Measurements from ENCODE around the gene MOGAT2.

MOGAT2 gene

DNA sequence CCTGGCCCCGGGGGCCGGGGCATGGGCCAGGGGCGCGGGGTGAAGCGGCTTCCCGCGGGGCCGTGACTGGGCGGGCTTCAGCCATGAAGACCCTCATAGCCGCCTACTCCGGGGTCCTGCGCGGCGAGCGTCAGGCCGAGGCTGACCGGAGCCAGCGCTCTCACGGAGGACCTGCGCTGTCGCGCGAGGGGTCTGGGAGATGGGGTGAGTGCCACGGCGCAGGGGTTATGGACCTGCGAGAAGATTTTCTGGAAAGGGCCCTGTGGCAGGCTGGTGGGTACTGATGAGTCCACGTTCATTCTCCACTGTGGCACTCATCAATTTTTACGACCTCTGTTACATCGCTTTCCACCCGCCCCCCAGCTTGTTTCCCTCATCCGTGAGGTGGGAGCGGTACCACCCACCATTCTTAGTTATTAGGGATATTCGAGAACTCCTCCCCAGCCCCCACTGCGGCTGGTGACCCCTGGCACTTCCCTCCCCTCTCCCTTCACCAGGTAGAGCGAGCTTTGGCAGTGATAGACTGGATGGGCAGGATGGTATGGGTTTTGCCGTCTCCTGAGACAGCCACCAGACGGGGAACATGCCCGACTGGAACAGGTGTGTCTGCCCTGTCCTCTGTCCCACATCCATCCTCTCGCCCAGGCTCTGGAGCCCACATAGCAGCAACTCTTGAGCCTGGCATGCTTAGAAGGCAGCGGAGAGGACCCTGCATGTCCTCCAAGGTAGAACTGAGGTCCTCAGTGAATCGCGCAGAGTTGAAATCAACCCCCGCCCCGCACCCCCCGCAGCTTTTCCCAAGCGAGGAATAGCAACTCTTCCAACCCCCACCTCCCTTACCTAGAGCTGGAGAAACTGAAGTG, 51.5 kb downstream of the MOGAT2 start:
- in situ Hi-C loops (cut with HindIII; ENCODE audit: low pct_unique_long_range_greater_than_20kb, low sequenced_read_pairs), result no loop called here
- peak; percentile 23 to 33 for DNase-seq (ENCODE audit: low read depth in 1 of 2, low spot score in 1 of 2)
- no peak for TF ChIP-seq JUND (IDR thresholded peaks at IDR 0.05; ENCODE audit: low read depth)

DNA sequence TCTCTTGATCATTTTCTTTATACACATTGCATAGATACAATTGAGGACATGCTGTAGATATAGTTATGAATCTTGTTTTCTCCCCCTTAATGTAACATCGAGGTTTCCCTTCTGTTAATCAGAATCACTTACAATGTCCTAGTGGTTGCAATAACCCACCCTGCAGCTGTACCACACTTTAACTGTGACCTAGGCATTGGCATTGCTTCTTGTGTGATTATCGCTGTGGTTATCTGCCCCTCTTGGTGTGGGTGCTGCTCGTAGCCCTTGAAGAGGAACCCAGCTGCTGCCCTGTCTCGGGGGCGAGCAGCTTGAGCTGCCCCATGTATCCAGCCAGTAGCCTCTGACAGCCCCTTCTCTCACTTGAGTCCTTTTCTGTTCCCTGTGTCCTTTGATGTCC, 52.5 kb downstream of the MOGAT2 start:
- in situ Hi-C loops (cut with HindIII; ENCODE audit: low pct_unique_long_range_greater_than_20kb, low sequenced_read_pairs), result no loop called here
- TF ChIP-seq JUND (IDR thresholded peaks at IDR 0.05; ENCODE audit: low read depth), result no peak
- no peak for DNase-seq (ENCODE audit: low read depth in 1 of 2, low spot score in 1 of 2)

DNA sequence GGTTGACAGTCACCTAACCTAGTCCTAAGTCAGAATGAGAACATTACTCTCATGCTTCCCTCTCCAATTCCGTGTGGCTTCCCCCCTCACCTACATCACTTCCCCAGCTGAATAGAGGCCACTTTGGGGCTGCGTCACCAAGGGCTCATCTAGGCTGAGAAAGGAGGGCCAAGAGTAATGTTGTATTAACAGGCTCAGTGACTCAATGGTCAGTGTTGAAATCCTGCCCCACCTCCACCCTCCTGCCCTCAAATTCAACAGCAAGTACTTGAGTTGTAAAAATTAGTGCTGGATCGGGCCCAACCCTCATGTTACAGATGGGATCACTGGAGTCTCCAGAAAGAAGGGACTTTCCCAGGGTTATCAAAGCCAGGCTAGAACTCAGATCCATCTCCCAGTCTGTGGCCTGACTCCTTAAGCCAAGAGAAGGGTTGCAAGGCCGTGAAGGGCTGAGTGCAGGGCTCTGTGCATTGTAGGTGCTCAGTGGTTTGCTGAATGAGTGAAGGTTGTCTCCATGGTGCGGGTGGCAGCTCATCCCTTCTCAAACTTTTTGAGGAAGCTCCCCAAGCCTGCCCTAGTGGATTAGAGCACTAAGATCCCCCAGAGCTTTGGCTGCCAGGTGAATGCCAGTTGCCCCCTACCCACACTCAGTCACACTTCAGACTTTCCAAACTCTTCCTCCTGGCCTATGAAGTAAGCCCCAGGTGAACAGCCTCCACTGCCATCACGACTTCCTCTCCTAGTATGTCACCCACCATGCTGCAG, 54.2 kb downstream of the MOGAT2 start:
- no peak for DNase-seq (ENCODE audit: low read depth in 1 of 2, low spot score in 1 of 2)
- TF ChIP-seq JUND (IDR thresholded peaks at IDR 0.05; ENCODE audit: low read depth), result no peak
- in situ Hi-C loops (cut with HindIII; ENCODE audit: low pct_unique_long_range_greater_than_20kb, low sequenced_read_pairs), result no loop called here

DNA sequence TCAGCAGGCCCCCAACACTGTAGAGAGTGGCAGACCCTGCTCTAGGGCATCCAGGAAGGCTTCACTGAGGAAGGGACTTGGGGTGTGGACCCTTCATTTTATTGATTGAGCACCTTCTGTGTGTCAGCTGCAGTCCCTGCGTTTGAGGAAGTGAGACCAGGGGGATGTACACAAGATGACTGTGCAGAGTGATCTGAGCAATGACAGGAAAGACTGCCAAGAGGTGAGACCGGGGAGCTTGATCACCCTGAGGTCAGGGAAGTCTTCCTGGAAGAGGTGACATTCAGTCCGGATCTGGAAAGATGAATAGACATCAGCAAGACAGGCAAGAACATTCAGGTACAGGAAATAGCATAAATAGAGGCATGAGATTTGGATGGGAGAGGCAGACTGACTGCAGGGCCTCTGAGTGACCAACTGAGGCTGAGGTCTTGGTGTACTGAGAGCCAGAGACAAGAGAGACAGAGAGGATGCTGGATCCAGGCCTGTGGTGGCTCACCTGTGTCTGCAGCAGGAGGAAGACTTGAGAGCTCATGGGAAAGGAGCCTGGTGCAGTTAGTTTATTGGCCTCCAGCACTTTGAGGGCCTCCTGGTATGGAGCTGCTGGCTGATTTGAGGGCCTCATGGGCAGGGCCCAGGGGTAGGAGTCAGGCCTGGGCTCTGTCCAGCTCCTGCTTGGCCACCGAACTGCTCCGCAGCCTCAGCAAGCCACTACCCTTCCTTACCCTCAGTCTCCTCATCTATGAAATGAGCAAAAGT, 56.1 kb downstream of the MOGAT2 start:
- no peak for TF ChIP-seq JUND (IDR thresholded peaks at IDR 0.05; ENCODE audit: low read depth)
- in situ Hi-C loops (cut with HindIII; ENCODE audit: low pct_unique_long_range_greater_than_20kb, low sequenced_read_pairs), result no loop called here
- no peak for DNase-seq (ENCODE audit: low read depth in 1 of 2, low spot score in 1 of 2)

DNA sequence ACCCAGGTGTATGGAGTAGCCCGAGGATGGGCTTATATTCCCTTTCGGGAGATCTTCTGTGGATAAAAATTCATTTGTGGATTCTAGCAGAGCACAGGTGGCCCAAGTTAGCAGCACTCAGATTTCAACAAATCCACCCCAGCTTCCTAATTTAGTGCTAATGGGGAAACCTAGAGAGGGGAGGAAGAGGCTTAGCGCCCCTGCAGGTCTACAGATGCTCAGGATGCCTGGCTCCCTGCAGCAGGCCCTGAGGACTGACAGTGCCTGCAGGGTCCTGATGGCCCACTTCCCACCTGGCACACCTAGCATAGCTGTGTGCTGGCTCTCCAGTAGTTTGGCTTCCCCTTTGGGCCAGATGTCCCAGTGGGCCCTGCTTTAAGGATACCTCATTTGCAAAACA, 57.4 kb downstream of the MOGAT2 start:
- DNase-seq (ENCODE audit: low read depth in 1 of 2, low spot score in 1 of 2), result no peak
- in situ Hi-C loops (cut with HindIII; ENCODE audit: low pct_unique_long_range_greater_than_20kb, low sequenced_read_pairs), result no loop called here
- no peak for TF ChIP-seq JUND (IDR thresholded peaks at IDR 0.05; ENCODE audit: low read depth)

DNA sequence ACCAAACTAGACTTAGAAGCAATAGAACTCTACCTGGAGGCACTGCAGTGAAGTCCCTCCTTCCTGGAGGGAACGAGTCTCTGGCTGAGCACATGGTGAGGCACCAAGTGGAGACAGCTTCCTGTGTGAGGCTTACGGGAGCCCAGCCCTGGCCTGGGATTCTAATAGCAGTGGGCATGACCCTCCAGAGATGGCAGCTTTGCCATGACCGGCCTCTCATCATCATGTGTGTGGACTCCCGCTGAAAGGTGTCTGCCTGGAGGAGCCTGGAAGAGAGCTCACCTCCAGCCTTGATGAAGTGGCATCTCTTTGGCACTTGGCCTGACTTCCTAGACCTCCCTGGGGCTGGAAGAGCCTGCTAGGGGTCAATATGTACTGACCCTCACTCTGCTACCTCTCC, 58.9 kb downstream of the MOGAT2 start:
- in situ Hi-C loops (cut with HindIII; ENCODE audit: low pct_unique_long_range_greater_than_20kb, low sequenced_read_pairs), result no loop called here
- DNase-seq (ENCODE audit: low read depth in 1 of 2, low spot score in 1 of 2), result no peak
- TF ChIP-seq JUND (IDR thresholded peaks at IDR 0.05; ENCODE audit: low read depth), result no peak

DNA sequence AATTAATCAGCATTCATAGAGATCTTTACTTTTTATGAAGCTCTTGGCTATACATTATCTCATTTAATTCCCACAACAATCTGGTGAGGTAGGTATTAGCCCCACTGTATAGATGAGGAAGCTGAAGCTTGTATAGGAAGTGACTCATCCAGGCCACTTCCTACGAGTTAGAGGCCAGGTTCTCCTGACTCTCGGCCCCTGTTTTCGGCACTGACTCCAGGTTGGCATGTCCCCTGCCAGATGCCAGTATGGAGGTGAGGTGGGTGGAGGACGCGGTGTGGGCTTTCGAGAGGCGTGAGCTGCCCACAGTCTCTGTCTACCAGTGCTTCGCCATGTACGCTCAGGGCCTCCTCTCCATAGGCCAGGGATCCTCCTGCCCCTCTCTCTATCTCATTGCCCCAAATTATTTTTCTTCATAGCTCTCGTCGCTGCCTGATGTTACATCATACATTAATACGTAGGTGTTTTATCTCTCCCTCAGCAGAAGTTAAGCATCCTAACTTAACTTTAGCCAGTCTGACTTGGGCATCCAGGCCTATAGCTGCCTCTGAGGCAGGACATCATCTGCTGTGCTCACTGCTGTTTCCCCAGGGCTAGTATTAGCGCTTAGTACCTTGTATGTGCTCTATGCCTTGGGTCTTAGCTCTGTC, 59.9 kb downstream of the MOGAT2 start:
- in situ Hi-C loops (cut with HindIII; ENCODE audit: low pct_unique_long_range_greater_than_20kb, low sequenced_read_pairs), result no loop called here
- TF ChIP-seq JUND (IDR thresholded peaks at IDR 0.05; ENCODE audit: low read depth), result no peak
- no peak for DNase-seq (ENCODE audit: low read depth in 1 of 2, low spot score in 1 of 2)

DNA sequence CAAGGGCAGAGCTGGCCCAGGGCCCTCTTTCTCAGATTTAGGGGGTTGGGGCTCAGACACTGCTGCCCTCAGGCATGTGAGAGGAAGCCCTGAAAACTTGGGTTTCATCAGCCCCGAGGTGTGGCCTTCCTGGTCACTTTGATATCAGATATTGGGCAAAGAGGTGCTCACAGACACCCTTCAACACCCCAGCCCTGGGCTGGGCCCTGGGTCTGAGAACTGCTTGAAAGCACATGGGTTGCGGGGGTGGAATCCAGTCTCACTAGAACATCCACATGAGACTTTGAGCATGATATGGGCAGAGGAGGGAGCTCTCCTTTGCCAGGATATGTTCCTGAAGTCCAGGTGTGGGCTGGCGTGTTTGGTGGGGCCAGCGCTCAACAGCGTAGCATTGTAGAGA, 61.3 kb downstream of the MOGAT2 start:
- in situ Hi-C loops (cut with HindIII; ENCODE audit: low pct_unique_long_range_greater_than_20kb, low sequenced_read_pairs), result no loop called here

DNA sequence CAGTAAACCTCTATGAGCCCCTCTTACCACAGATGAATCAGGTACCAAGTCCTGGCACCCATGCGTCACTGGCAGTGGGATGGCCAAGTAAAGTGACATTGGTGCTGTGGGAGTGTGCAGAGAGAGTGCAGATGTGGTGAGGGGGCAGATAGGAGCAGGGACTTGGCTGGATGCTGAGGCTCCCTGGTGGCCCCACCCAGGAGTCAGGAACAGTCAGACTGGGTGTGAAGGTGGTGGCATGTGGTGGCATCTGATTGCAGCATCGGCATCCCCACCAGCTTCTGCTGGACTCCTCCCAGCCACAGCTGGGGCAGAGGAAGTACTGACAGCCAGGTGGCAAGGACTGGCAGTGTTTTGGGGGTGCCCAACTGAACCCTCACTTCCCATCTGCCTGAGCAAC, 62.3 kb downstream of the MOGAT2 start:
- in situ Hi-C loops (cut with HindIII; ENCODE audit: low pct_unique_long_range_greater_than_20kb, low sequenced_read_pairs), result no loop called here
- no peak for TF ChIP-seq JUND (IDR thresholded peaks at IDR 0.05; ENCODE audit: low read depth)

More for the DNA sequence above, 61.3 kb downstream of the MOGAT2 start:
- no peak for TF ChIP-seq JUND (IDR thresholded peaks at IDR 0.05; ENCODE audit: low read depth)
- no peak for DNase-seq (ENCODE audit: low read depth in 1 of 2, low spot score in 1 of 2)

DNA sequence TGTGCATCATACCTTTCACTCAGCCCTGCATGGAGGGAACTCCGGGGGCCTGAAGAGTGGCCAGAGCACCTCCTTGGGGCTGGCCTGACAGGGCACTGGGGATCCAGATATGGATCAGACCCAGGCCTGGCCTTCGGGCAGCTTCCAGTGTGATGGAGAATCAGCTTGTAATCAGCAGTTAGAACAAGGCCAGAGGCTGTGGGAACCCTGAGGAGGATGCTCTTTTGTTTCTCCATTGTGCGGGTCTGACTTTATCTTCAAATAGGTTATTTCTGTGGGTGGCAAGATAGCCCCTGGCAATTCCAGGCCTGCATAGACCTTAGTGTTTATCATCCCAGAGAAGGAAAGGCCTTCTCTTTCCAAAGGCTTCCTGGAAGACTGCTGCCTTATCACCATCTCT, 63.2 kb downstream of the MOGAT2 start:
- in situ Hi-C loops (cut with HindIII; ENCODE audit: low pct_unique_long_range_greater_than_20kb, low sequenced_read_pairs), result no loop called here
- no peak for TF ChIP-seq JUND (IDR thresholded peaks at IDR 0.05; ENCODE audit: low read depth)
- DNase-seq (ENCODE audit: low read depth in 1 of 2, low spot score in 1 of 2), result no peak

More for the DNA sequence above, 62.3 kb downstream of the MOGAT2 start:
- DNase-seq (ENCODE audit: low read depth in 1 of 2, low spot score in 1 of 2), result no peak

DNA sequence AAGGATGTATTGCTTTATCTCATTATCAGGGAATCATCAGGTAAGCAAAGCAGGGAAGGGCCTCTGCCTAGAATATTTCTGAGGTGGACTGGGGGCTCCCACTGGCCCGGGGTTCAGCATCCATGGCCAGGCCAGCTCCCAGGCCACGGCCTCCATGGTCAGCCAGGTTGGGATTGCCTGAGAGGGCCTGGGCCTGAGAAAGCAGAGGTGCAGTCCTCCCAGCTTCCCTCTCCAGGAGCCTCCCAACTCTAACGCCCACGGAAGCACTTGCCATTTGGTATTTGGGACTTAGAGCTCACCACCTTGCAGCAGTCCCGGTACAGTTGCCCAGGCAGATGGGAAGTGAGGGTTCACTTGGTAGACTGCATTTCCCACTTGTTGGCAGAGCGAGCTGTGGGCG, 63.7 kb downstream of the MOGAT2 start:
- no peak for DNase-seq (ENCODE audit: low read depth in 1 of 2, low spot score in 1 of 2)
- TF ChIP-seq JUND (IDR thresholded peaks at IDR 0.05; ENCODE audit: low read depth), result no peak
- in situ Hi-C loops (cut with HindIII; ENCODE audit: low pct_unique_long_range_greater_than_20kb, low sequenced_read_pairs), result no loop called here

DNA sequence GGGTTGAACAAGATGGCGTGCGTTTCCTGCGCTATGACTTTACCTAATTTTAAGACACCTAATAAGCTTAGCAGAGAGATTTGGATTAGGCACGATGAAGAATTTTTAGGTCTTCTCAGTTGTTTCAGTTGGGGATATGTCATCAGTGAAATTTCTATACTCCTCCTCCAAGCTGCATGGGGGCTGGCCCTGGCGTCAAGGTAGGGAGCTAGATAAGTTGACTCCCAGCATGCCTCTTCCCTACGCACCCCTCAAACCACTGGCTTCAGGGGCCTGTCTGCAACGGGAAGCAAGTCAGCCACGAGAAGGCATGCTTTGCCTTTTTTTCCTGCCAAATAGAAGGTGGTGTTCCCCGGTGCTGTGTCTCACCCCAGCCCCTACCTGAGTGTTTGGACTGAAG, 64.2 kb downstream of the MOGAT2 start:
- no peak for TF ChIP-seq JUND (IDR thresholded peaks at IDR 0.05; ENCODE audit: low read depth)
- no peak for DNase-seq (ENCODE audit: low read depth in 1 of 2, low spot score in 1 of 2)
- in situ Hi-C loops (cut with HindIII; ENCODE audit: low pct_unique_long_range_greater_than_20kb, low sequenced_read_pairs), result no loop called here
